Kidney epithelial cell (primary cell): ENCODE results near the gene LRRC14B. TPM values are rescaled to one million over a fixed set of nuclear protein-coding genes. Genes with fewer than 3 reads are reported as not detected.
A peak's percentile ranks its signal among the peaks of the same experiment; 100 is the strongest.
"Not testable (repeated sequence)": the region's sequence is repeated elsewhere in the genome, so short reads cannot be mapped to it uniquely, and the experiment has no call there.

Experiments
- DNase-seq: peaks from one replicate; pipeline ENCODE4 v3.0.0-alpha.2; 2010; ENCODE audit warnings: low read depth
- H3K27me3 ChIP-seq: 2 replicates; pipeline ENCODE4 v1.6.0; 2011; ENCODE audit warnings: low read length; ENCODE audit not compliant: control insufficient read depth, insufficient read depth
- H3K36me3 ChIP-seq: 2 replicates; pipeline ENCODE4 v1.5.1; 2011; ENCODE audit warnings: low read length; ENCODE audit not compliant: control insufficient read depth, insufficient read depth
- H3K4me3 ChIP-seq: 2 replicates; pipeline ENCODE4 v1.5.1; 2011; ENCODE audit warnings: low read depth, mild to moderate bottlenecking, control low read depth, low read length
- total RNA-seq: library from RNA; depleted of rRNA; stranded (reverse); fragments of >200 nt; gene quantifications from 2 replicates; pipeline ENCODE4 v1.2.3, GENCODE V29; 2015
- TF ChIP-seq, protein P1 (sequence below): IDR thresholded peaks from 2 replicates; pipeline ENCODE4 v1.5.1; 2011; ENCODE audit warnings: mild to moderate bottlenecking, moderate library complexity, low read length, control low read depth, inconsistent platforms; ENCODE audit not compliant: insufficient read depth, poor library complexity, severe bottlenecking

Gene LRRC14B
- total RNA-seq, 1 donor from 2014 or later: not detected

DNA sequence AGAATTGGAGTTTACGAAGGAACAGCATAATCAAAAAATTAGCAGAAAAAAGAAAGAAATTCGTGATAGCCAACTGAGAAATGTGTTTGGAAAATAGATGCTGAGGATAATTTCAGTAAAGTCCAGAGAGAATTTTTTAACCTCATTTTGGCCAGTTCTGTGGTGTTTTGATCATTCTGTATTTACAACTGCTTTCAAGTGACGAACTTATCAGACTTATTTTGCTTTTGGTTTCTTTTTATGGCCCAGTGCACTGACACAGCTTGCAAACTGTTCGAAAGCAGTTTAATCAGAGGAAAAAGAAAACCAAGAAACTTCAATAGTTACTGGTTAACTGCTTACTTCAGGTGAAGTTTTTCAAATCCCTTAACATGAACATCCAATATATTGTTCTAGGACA is 28.7 kb downstream of the LRRC14B start:
- DNase-seq: no peak
- H3K4me3 ChIP-seq: peak overlapping the region; percentile 99
- H3K36me3 ChIP-seq: no peaks in the 10 kb centered on the region
- no peaks in the 10 kb centered on the region for H3K27me3 ChIP-seq
- TF ChIP-seq, protein P1, sequence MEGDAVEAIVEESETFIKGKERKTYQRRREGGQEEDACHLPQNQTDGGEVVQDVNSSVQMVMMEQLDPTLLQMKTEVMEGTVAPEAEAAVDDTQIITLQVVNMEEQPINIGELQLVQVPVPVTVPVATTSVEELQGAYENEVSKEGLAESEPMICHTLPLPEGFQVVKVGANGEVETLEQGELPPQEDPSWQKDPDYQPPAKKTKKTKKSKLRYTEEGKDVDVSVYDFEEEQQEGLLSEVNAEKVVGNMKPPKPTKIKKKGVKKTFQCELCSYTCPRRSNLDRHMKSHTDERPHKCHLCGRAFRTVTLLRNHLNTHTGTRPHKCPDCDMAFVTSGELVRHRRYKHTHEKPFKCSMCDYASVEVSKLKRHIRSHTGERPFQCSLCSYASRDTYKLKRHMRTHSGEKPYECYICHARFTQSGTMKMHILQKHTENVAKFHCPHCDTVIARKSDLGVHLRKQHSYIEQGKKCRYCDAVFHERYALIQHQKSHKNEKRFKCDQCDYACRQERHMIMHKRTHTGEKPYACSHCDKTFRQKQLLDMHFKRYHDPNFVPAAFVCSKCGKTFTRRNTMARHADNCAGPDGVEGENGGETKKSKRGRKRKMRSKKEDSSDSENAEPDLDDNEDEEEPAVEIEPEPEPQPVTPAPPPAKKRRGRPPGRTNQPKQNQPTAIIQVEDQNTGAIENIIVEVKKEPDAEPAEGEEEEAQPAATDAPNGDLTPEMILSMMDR: no peak

DNA sequence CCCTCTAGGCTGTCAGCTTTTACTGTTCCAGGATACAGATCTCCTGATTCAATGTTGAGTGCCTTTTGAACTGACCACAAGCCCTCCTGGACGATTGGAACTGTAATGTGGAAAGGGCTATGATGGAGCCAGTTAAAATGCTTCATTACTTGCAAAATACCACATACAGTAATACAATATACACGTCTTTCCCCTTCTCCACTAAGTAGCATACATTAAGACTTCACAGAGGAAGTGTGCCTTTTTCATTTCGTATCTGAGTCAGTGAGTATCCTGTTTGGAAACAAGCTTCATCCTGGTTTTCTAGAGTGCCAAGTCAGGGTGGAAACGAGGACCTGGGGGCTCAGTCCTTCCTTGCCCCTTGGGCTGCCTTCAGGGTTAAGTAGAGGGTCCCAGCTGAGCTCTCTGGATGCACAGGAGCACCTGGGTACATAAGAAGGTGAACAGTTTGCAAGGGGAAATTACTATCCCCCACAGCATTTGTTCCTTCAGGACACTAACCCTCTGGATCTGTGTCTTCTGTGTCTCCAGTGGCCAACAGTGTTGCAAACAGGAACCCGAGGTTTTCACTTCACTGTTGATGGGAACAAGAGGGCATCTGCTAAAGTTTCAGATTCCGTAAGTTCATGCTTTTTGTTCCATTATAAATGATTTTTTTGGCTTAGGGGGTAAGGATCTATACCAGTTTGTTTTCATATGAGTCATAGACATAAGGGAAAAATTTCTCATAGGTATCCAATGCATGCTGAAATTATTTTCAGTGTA is 31.8 kb downstream of the LRRC14B start:
- DNase-seq, H3K4me3 ChIP-seq, H3K36me3 ChIP-seq, H3K27me3 ChIP-seq: not testable (repeated sequence)

DNA sequence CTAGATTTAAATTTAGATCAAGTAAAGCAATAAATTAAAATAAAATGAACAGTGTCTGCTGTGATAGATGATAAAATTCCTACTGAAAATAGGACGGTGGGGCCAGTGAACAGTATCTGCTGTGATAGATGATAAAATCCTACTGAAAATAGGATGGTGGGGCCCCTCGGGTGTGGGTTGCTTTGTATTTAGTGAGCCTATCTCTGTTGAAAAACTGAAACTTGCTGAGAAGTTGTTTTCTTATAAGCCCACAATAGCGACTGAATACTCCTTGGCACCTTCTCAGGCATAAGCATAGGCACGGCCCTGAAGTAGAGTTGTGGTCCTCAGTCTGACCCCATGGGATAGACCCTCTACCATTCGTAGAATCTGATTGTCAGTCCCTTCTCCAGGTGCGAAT is 32.5 kb downstream of the LRRC14B start:
- Histone ChIP-seq H3K4me3 (no peak overlapping the region), H3K27me3 (no peaks in the 10 kb centered on the region), H3K36me3 (peaks cover 1% of the 10 kb centered on the region)
- TF ChIP-seq, protein P1: no peak
- no peak for DNase-seq

- Histone ChIP-seq H3K4me3 (no peak overlapping the region), H3K36me3 (peaks cover 1% of the 10 kb centered on the region)
Observed at GRCh38 chr5:225334-225733, 34.0 kb downstream of the LRRC14B start.

DNA sequence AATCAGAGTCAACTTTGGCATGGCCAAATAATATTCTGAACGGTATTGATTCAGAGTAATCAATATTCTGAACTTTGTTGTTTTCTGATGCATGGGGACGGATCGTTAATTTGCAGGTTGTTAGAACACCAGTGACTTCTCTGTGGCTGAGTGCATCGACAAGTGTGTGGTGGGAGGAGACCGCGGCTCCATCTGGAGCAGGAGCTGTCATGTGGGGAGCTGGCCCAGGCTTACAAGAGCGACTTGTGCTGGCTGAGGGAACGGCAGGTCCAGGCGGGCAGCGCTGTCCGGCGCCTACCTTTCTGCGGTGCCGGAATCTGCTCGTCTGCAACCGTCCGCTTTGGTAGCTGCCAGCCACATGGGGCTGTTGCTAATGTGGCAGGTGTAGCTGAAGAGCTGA is 36.1 kb downstream of the LRRC14B start:
- not testable (repeated sequence) for DNase-seq, H3K4me3 ChIP-seq, H3K36me3 ChIP-seq

More at GRCh38 chr5:225334-225733, 34.0 kb downstream of the LRRC14B start:
- DNase-seq: no peak
- no peaks in the 10 kb centered on the region for H3K27me3 ChIP-seq
- TF ChIP-seq, protein P1: no peak

DNA sequence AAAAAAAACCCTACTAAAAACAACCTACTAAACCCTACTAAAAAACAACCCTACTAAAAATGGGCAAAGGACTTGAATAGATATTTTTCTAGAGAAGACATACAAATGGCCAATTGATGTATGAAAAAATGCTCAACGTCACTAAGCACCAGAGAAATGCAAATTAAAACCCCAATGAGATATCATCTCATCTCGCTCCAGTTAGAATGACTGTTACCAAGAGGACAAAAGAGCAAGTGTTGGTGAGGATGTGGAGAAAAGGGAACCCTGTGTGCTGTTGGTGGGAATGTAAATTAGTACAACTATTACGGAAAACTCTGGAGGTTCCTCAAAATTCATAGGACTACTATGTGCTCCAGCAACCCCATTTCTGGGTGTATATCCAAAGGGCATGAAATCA is 37.6 kb downstream of the LRRC14B start:
- Histone ChIP-seq H3K4me3 (no peak overlapping the region), H3K27me3 (no peaks in the 10 kb centered on the region), H3K36me3 (peaks cover 1% of the 10 kb centered on the region)
- TF ChIP-seq, protein P1: no peak
- no peak for DNase-seq

More for the DNA sequence above, 36.1 kb downstream of the LRRC14B start:
- H3K27me3 ChIP-seq: not testable (repeated sequence)

DNA sequence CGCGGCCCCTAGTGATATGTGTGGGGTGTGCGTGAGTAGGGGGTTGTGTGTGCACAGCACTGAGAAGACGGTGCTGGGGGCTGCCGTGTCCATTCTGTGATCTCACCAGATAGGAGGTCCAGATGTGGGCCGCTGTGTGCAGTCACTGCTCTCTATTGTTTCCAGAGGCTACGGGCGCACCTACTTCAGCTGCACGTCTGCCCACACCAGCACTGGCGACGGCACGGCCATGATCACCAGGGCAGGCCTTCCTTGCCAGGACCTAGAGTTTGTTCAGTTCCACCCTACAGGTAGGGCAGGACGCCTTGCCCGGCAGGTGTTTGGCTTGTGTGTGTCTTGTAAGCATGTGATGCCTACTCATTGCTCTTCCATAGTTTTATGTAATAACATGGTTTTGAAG is 39.4 kb downstream of the LRRC14B start:
- TF ChIP-seq, protein P1: no peak
- DNase-seq: no peak
- Histone ChIP-seq H3K36me3 (peaks cover 1% of the 10 kb centered on the region), H3K27me3 (no peaks in the 10 kb centered on the region), H3K4me3 (no peak overlapping the region)
